Measurements from ENCODE around the gene WNT4. TPM values are rescaled to one million over a fixed set of nuclear protein-coding genes. Genes with fewer than 3 reads are reported as not detected.

WNT4 gene
- total RNA-seq, 1 donor from 2014 or later = 7.7 TPM

GRCh38 chr1:22074803-22075202 lies 68.1 kb downstream of the WNT4 start:
- no peak for DNase-seq

- no peak for DNase-seq
Observed at GRCh38 chr1:22071511-22071910, 71.4 kb downstream of the WNT4 start.

Other genes with a start within 250 kb of the WNT4 start
- gene HSPG2, start 205.8 kb downstream of the WNT4 start, total RNA-seq = 381 TPM
- gene CELA3B, start 166.1 kb downstream of the WNT4 start, total RNA-seq = not detected
- not detected for gene CELA3A, start 141.4 kb downstream of the WNT4 start, total RNA-seq
- 288 TPM for gene CDC42, start 90.4 kb downstream of the WNT4 start, total RNA-seq

All from tongue (tissue), 2 donors.